AG10803 (cell line): Measurements from ENCODE around the gene PDK4.

Experiments used
- DNase-seq: peaks from one replicate; pipeline ENCODE4 v3.0.0; 2010; ENCODE audit warnings: low read depth
- H3K4me3 ChIP-seq: 2 replicates; pipeline ENCODE4 v1.5.1; 2011; ENCODE audit warnings: mild to moderate bottlenecking, low read length, control low read depth
- TF ChIP-seq, protein P1 (sequence below): conservative IDR thresholded peaks from 2 replicates; pipeline ENCODE4 v1.5.1; 2011; ENCODE audit warnings: mild to moderate bottlenecking, low read length, control low read depth, inconsistent platforms

The PDK4 gene

DNA sequence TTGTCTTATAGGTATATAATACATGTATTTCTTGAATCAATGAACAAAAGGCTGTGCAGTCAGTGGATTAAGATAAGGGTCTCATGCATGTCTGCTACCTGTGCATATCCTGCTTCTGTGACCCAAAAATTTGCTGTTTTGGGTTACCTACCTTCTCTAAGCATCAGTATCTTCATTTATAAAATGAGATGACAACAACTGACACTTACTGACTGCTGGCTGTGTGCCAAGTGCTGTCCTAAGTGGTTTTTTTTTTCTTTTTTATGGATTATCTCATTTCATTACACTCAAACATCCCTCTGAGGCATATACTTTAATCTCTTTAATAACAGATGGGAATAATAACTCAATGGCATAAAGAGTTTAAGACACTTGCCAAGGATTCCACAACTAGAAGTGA is 2.1 kb downstream of the PDK4 start:
- DNase-seq = no peak
- TF ChIP-seq, protein P1, sequence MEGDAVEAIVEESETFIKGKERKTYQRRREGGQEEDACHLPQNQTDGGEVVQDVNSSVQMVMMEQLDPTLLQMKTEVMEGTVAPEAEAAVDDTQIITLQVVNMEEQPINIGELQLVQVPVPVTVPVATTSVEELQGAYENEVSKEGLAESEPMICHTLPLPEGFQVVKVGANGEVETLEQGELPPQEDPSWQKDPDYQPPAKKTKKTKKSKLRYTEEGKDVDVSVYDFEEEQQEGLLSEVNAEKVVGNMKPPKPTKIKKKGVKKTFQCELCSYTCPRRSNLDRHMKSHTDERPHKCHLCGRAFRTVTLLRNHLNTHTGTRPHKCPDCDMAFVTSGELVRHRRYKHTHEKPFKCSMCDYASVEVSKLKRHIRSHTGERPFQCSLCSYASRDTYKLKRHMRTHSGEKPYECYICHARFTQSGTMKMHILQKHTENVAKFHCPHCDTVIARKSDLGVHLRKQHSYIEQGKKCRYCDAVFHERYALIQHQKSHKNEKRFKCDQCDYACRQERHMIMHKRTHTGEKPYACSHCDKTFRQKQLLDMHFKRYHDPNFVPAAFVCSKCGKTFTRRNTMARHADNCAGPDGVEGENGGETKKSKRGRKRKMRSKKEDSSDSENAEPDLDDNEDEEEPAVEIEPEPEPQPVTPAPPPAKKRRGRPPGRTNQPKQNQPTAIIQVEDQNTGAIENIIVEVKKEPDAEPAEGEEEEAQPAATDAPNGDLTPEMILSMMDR = no peak
- H3K4me3 ChIP-seq = no peak overlapping the region

DNA sequence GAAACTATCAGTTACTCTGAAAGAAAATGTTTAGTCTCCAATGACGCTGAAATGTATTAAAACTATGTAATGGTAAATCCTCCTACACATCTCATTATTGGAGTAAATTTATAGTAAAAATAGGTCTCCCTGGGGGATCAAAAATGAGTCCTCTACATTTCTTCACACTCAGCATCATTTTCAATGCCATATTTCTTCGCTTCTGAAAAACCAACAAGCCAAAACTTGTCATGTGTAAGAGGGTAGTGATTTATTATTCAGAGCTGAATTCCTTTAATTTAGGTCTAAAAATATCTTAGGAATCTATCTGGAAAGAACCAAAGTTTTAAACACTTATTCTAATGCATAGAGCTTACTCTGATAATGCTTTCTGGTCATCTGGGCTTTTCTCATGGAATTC is 3.0 kb downstream of the PDK4 start:
- TF ChIP-seq, protein P1 = no peak
- no peak overlapping the region for H3K4me3 ChIP-seq
- no peak for DNase-seq

DNA sequence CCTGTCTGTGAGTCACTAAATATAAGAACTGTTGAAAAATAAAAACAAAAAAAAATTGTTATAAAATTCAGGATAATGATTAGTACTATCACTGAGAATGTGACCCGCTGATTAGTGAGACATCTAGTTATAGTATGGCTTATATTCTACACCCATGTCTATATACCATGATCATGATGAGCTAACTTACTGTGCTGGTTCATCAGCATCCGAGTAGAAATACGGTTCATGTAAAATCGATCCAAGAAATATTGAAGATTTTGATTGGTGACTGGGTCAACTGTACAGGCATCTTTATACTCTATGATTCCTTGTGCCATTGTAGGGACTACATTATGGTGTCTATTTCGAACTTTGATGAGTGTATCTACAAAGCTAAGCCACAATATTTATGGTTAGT is 3.7 kb downstream of the PDK4 start:
- no peak overlapping the region for H3K4me3 ChIP-seq
- TF ChIP-seq, protein P1 = no peak
- DNase-seq = no peak

DNA sequence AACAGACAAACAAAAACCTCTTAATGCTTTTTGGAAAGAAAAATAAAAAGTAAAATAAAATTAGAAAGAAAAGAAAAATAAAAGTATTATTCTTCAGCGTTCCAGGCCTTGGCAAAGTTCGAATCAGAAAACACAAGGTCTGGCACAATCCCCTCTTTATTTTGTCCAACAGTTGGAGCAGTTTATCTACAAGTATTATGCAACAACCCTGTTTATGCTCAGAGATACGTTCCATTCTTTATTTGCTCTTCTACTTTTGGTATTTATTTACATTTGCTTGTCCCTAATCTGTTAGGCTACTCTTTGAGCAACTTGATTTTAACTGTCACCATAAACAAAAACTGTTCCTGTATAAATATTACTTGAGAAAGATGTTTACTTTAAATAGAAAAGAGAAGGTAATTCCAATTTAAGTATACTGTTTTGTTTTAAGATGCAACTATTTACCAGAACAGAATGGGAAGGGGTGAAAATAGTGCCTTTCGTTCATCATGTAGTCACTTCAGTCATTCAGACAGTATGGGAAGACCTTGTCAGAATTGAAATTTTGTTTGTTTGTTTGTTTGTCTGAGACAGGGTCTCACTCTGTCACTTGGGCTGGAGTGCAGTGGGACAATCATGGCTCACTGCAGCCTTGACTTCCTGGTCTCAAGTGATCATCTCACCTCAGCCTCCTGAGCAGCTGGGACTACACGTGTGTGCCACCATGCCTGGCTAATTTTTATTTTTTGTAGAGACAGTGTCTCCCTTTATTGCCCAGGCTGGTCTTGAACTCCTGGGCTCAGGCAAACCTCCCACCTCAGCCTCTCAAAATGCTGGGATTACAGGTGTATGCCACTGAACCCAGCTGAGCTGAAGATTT is 5.7 kb downstream of the PDK4 start:
- TF ChIP-seq, protein P1 = no peak
- H3K4me3 ChIP-seq = no peak overlapping the region
- DNase-seq = no peak

DNA sequence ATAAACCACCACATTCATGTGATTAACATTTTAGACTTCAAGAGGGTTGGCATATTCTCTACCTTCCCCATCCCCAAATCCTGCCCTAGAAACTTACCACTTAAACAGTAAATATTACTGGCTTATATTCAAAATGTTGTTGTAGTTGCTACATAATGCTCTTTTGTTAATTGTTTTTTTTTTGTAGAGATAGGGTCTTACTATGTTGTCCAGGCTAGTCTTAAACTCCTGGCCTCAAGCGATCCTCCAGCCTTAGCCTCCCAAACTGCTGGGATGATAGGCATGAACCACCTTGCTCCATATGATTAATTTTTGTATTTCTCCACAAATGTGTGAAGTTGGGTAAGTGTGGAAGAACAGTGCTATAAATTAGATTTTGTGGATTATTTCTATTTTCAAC is 6.5 kb downstream of the PDK4 start:
- no peak overlapping the region for H3K4me3 ChIP-seq
- TF ChIP-seq, protein P1 = no peak
- no peak for DNase-seq

DNA sequence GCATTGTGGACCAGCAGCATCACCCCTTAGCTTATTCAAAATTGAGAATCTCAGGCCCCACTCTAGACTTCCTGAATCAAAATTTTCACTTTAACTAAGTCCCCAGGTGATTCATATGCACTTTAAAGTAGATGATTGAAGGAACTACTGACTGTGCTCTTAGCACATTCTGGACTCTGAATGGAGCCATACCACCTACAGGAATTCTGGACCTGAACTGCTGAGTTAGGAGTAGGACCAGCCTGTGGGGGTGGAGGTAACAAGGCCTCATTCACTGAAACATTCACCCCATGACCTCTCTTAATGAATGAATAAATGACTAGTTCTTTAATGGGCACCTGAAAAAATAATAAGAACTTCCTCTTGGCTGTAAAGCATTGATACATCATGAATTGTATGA is 7.3 kb downstream of the PDK4 start:
- DNase-seq = no peak
- TF ChIP-seq, protein P1 = no peak

DNA sequence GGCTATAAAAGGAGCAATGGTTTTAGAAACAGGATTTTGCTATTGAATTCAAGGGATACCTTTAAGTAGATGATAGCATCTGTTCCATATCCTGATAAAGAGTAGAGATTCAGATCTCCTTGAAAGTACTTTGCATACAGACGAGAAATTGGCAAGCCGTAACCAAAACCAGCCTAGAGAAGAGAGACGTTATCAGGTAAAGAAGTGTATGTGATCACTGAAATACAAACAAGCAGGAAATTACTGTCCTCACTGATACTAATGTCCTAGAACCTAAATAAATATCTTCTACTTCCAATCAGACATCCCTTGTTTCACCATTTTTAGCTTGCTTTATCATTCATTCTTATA is 9.4 kb downstream of the PDK4 start:
- DNase-seq = no peak
- TF ChIP-seq, protein P1 = no peak
- H3K4me3 ChIP-seq = no peak overlapping the region

More for the DNA sequence above, 7.3 kb downstream of the PDK4 start:
- no peak overlapping the region for H3K4me3 ChIP-seq
